GM19397 (cell line): Measurements from ENCODE around the gene COX8A.
"Not testable (repeated sequence)": the region's sequence is repeated elsewhere in the genome, so short reads cannot be mapped to it uniquely, and the experiment has no call there.

ENCODE experiments used
- ATAC-seq: cut with Tn5 transposase; IDR thresholded peaks from one replicate; pipeline ENCODE4 v1.9.1; 2021; ENCODE audit warnings: mild to moderate bottlenecking, moderate library complexity; ENCODE audit not compliant: unreplicated experiment

Gene COX8A

DNA sequence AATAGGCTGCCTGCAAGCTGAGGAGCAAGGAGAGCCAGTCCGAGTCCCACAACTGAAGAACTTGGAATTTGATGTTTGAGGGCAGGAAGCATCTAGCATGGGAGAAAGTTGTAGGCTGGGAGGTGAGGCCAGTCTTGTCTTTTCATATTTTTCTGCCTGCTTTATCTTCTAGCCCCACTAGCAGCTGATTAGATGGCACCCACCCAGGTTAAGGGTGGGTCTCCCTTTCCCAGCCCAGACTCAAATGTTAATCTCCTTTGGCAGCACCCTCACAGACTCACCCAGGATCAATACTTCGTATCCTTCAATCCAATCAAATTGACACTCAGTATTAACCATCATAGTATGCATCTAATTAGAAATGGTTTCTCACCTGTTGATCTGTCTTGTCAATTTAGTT lies 5.0 kb upstream of the COX8A start:
- no peak for ATAC-seq

DNA sequence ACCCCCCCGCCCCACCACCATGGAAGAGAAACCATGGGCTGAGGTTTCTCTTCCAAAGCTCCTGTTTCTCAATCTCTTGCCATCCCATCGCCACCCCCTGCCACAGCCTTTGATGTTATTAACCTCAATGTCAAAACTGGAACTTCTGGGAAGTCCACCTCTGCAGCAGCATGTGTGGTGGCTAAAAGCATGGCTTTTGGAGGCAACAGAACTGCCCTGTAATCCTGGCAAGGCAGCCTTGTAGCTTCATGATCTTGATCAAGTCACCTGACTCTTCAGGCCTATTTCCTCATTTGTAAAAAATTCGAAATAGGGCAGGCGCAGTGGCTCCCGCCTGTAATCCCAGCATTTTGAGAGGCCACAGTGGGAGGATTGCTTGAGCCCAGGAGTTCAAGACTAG lies 3.5 kb upstream of the COX8A start:
- no peak for ATAC-seq

DNA sequence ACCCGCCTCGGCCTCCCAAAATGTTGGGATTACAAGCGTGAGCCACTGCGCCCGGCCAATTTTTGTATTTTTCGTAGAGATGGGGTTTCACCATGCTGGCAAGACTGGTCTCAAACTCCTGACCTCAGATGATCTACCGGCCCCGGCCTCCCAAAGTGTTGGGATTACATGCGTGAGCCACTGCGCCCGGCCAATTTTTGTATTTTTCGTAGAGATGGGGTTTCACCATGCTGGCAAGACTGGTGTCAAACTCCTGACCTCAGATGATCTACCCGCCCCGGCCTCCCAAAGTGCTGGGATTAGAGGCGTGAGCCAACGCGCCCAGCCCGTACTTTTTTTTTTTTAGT lies 535 bp upstream of the COX8A start:
- ATAC-seq, result not testable (repeated sequence)

DNA sequence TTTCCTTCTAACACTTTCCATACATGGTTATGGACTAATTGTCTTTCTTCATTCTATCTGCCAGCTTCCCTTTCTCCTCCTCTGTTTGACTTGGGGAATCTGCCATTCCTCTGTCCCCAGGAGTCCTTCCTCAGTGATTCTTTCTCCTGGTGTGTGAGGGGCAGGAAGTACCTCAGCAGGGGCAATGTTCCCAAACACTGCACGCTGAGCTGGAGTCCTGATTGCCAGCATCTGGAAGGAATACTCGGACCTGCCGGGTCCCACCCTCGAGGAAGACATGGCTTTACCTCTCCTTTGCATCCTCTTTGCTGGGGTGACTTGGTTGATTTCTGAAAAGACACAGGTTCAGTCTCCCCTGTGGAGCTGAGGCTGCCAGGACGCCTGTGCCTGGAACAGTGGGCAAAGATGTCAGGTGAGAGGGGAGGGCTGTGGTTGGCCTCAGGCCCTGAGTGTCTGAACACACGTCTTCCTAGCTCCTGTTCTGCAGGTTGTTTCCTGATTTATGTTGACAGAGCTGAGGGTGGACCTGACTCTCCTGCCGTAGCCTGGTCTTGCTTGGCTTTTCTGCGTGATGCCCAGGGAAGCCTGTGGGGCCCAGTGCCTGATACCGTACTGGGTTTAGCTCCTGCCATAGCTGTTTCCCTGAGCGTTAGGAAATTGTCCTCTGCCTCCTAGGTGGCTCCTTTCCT lies 4.3 kb downstream of the COX8A start:
- no peak for ATAC-seq

DNA sequence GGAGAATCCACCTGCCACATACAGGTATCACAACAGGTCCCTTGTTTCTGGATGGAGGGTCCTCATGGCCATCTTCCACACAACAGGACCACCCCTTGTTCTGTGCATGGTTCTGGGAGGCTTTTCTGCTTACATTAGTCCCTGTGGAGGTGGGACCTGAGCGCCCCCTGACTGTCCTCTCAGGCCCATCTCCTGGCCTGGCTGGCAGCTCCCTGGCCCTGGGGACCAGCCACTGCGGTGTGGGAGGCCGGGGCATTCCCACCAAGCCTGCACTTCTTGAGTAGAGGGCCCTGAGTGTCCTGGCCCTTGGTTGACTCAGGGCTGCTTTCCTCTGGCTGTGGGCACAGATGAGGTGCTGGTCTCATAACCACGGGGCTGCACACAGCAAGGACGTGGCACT lies 5.0 kb downstream of the COX8A start:
- no peak for ATAC-seq

DNA sequence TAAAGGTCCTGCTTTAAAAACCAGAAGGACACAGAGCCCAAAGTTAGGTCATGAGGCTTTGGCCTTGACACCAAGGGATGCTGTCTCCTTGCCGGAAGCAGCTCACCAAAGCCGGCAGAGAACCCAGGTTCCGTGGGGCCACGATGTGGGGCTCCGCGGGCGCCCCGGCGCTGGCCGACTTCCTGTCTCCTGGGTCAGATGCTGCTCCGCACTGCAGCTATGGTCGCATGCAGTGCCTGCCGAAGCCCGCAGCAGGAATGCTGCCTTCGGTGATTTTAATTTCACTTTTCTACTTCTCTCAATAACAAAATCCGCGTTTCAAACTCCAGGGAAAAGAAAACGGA lies 11.4 kb downstream of the COX8A start:
- ATAC-seq, result peak; percentile 39

DNA sequence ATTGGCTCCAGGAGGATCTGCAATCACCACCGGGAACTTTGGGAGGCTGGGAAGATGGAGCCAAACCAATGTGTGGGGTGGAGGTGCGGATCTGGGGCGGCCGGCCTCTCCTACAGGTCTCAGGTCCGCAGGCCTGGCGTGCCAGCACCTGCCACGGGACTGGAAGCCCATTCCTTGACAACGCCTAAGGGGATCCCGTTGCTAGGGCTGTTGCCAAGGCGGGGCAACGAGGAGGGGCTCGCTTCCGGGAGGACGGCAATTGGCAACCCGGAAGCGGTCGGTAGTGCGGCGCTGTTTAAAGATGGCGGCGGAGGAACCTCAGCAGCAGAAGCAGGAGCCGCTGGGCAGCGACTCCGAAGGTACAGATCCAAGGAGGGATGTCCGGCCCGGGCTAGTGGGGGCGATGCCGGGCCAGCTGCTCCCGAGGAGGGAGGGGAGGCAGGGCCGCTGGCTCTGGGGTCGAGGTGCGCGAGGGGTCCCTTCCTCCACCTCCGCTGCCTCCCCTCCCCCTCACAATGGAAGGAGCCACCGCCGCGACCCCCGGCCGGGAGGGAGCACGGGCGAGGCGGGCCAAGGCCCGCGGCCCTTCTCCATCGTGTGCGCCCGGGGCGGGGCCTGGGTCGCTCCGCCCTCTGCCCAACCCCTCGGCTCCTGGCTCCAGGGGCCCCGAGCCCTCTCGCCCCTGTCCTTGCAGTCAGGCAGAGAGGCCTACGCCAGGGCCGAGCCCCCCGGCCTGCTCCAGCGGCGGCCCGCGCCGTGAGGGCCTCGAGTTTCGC lies 11.9 kb downstream of the COX8A start, which contains the start of gene OTUB1:
Gene OTUB1 (plus strand): TSS at position 283 of the 776 bp plus-strand sequence. CDS start 19 bp downstream, at position 302.
- ATAC-seq, result peak; percentile 84

DNA sequence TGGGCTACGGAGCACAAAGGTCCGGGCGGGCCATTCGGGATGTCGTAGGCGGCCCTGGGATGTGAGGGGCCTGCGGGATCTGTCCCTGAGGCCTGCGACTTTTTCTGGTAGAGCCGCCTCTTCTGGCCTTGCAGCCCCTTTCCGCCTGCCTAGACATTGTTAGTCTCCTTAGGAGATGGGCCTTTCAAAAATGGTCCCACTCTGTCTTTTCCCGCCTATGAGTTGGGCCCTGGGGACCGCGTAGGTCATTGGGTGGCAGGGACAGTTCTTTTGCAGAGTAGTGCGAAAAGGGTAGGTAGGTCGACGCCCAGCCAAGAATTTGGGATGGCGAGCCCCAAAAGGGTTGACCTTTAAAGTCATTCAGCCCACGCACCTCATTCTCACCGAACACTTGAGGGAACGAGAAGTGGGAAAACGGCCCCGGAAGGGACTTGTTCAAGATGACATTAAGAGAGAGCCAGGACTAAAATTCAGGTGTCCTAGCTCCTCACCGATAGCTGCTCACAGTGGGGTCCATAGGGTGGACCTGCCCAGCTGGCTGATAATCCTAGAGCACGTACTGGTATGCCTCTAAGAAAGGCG lies 12.6 kb downstream of the COX8A start:
- ATAC-seq, result no peak

DNA sequence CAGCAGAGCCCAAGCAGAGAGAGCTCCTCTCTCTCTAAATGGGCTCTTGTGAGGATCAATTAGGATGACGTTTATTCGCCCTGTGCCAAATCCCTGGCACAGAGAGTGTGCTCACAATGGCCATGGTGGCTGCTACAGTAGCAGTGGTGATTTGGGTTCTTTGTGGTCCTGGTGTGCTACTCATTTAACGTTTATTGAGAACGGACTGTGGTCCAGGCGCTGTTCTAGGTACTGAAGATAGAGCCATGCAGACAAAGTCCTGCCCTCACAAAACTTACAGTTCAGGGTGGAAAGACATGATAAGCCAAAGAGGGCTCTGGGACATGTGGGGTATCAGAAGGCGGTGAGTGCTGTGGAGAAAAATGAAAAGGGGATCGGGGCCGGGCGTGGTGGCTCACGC lies 17.1 kb downstream of the COX8A start:
- no peak for ATAC-seq

DNA sequence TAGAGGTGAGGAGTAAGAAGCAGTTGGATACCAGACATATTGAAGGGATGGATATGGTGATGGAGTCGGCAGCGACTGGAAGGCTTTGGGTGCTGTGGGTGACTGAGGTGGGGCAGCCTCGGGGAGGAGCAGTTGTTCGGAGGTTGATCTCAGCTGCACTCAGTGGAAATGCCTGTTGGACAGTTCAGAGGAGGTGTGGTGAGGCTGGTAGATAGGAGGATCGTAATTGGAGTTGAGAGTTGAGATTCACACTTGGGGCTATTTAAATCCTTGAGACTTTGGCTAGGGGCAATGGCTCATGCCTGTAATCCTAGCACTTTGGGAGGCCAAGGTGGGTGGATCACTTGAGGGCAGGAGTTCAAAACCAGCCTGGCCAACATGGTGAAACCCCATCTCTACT lies 18.7 kb downstream of the COX8A start:
- ATAC-seq, result no peak

DNA sequence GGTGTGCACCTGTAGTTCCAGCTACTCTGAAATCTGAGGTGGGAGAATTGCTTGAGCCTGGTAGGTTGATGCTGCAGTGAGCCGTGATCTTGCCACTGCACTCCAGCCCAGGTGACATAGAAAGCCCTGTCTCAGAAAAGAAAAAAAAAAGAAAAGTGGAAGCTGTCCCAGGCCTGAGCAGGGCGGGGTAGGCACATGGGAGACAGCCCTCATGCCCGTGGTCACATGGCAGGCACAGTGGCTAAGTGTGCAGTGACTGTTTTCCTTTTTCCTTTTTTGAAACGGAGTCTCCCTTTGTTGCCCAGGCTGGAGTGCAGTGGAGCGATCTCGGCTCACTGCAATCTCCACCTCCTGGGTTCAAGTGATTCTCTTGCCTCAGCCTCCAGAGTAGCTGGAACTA lies 19.6 kb downstream of the COX8A start:
- no peak for ATAC-seq

DNA sequence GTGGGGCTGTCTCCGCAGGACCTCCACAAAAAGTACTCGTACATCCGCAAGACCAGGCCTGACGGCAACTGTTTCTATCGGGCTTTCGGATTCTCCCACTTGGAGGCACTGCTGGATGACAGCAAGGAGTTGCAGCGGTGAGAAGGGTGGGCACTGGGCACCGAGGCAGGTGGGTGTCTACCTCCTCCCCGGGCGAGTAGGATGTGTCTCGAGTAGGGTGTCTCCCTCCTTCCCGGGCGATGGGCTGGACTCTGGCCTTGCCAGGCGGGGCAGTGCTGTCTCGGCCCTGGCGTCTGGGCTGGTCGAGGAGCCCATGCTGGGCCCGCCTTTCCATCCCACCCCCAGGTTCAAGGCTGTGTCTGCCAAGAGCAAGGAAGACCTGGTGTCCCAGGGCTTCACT lies 22.1 kb downstream of the COX8A start:
- ATAC-seq, result no peak

DNA sequence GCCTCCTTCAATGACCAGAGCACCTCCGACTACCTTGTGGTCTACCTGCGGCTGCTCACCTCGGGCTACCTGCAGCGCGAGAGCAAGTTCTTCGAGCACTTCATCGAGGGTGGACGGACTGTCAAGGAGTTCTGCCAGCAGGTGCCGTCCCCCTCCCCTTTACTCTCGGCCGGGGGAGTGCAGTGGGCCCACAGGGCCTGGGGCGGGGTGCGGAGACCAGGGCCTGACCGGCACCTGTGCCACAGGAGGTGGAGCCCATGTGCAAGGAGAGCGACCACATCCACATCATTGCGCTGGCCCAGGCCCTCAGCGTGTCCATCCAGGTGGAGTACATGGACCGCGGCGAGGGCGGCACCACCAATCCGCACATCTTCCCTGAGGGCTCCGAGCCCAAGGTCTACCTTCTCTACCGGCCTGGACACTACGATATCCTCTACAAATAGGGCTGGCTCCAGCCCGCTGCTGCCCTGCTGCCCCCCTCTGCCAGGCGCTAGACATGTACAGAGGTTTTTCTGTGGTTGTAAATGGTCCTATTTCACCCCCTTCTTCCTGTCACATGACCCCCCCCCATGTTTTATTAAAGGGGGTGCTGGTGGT lies 22.8 kb downstream of the COX8A start:
- no peak for ATAC-seq

DNA sequence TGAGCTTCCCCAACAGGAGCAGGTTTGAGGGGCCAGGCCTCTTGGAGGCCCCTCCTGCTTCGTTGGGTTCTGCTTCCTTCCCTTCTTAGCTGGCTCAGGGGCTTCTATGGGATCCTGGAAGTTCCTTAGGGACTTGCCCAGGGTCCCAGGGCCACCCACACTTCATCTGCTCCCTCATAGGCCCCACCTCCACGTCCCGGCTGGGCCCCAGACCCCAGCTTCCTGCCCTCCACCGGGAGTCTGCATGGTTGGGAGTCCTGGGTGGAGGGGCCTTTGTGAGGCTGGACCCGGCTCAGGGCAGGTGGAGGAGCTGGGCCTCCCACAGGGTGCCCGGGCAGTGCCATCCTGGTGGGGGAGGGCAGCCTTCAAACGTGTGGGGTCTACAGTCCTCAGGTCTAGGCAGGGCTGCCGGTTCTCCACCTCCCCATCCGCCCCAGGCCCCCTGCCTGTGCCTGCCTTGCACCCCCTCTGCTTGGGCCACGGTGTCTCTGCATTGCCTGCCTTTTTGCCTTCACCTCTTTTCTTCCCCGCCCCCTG lies 23.4 kb downstream of the COX8A start:
- no peak for ATAC-seq

DNA sequence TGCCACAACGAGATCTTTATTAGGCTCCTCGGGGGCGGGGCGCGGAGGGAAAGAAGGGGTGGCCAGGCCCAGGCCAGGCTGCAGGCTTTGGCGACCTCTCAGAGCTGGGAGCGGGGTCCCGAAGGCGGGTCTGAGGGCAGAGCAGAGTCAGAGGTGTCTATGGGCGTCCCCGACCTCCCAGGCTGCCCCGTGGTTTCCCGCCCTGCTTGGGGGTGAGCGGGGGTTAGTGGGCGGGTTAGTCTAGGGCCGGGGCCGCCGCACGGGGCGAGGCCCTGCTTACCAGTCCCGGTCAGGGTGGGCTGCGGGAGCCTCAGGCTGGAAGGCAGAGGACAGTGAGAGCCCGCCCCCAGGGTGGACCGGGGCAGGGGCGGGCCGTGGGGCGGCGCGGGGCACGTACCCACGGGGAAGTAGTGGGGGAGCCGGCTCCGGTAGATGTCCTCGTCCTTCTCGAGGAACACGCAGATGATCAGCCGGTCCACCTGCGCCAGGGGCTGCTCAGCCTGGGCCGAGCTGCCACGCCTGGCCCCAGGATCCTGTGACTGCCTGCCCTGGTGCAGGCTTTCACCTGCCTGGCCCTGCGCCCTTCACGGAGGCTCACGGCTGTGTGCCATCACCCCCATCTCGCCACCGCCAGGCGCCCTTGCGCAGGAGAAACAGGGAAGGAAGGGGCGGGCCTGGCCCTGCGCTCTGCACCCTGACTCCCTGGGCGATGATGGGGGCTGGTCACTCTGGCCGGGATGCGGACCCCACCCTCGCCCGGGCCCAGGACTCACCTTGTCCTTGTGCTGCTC lies 24.3 kb downstream of the COX8A start:
- ATAC-seq, result no peak

DNA sequence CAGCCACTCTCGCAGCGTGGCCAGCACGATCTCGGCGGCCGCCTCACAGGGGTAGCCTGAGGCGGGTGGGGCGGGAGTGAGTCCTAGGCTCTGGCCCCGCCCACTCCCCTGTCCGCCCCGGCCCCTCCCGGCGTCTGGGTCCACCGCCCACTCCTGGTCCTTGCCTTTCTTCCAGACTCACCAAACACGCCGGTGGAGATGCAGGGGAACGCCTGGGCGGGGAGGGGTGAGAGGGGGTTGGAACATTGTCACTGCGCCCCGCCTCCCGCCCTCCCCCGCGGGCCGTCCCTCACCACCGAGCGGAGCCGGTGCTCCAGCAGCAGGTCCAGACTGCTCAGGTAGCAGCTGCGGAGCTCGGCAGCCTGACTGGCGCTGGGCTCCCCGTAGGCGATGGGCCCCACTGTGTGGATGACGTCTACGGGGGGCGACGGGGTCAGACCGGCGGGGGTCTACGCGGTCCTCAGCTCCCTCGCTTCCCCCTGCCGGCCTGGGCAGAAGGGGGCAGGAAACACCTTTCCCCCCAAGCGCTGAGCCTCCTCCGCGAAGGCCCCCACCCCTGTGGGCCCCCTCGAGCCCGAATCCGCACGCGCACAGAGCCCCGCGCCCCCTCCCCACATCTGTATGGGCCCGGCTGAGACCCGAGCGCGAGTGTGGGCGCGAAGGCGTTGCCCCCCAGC lies 25.1 kb downstream of the COX8A start:
- no peak for ATAC-seq

DNA sequence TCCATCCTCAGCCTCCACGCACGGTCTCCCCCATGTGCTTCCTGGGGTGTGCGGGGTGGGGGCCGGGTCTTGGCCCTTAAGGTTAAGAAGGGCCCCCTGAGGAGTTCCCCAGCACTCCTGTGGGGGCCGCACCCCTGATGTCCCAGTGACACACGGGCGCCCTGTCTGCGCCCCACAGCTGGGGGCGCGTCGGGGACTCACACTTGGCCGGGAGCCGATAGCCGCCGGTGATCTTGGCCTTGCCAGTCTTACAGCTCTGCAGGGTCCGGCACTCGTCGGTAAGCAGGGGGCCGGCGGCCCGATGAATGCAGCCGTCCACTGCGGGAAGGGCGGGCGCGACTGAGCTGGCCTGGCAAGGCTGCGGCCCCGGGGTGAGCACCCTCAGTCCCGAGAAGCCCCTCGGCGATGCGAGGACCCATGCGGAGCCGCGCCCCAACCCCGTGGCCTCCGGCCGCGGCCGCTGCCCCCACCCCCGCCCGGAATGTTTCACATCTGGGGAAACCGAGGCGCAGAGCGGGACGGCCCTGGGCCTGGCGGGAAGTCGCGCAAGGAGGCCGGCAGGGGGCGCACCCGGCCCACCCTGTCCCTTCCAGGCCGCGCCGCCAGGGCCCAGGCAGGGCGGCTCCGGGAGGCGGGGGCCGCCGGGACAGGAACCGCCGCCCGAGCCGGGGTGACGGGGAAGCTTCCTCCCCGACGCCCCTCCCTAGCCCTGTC lies 25.8 kb downstream of the COX8A start:
- peak; percentile 51 for ATAC-seq

DNA sequence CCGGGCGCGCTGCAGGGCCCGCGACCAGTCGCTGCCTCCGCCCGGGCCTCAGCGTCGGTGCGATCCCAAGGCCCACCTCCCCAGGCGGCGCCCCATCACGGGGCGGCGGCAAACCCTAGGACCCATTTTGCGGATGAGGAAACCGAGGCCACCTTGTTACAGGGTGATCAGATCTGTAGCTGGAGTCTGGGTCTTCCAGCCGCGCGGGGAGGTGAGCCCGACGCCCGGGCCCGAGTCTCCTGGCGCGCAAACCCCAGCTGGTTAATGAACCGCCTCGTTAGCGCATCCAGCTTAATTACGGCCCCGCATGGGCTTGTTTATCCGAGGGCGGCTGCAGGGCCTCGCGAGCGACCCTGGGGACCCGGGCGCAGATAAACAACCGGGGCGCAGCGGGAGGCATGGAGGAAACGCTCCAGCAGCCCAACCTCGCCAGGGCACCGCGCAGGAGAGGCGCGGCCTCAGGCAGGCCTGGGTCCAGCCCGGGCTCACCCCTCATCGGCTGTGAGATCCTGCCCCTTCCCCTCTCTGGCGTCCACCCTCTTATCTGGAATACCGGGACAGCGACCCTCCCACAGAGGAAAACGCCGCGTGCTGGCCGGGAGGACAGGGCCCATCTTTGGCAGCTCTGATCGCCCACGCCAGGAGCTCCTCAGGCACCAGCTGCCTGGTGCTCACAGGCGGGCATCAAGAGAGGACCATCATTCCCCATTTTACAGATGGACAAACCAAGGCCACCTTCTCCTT lies 26.5 kb downstream of the COX8A start:
- no peak for ATAC-seq
